CD4-positive, alpha-beta T cell treated with Interleukin-12 subunit alpha and Interleukin-12 subunit beta, for 1 hour (primary cell): ENCODE measurements around the gene NDUFB4.
A peak's percentile ranks its signal among the peaks of the same experiment; 100 is the strongest.
"Not testable (repeated sequence)": the region's sequence is repeated elsewhere in the genome, so short reads cannot be mapped to it uniquely, and the experiment has no call there.

Source experiments
- DNase-seq: peaks from one replicate; pipeline ENCODE4 v3.0.0-alpha.2; 2020

Gene NDUFB4

DNA sequence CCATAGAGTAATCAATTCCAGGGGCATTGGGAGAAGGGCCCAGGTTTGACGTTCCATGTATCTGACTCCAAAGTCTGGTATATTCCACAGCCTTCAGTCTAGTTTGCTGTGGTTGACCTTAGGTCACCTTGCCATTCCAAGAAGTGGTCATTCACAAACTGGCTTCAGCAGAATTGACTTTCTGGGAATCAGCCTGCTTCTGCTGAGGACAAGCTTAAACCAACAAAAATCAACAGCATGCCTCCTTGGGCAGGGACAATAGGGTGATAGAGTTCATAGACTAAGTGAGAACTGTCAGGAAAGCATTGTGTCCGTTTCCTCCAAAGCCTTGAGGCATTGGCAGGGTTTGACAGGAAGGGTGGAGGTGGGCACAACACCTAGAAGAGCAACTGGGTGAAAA lies 24.1 kb upstream of the NDUFB4 start:
- no peak for DNase-seq

DNA sequence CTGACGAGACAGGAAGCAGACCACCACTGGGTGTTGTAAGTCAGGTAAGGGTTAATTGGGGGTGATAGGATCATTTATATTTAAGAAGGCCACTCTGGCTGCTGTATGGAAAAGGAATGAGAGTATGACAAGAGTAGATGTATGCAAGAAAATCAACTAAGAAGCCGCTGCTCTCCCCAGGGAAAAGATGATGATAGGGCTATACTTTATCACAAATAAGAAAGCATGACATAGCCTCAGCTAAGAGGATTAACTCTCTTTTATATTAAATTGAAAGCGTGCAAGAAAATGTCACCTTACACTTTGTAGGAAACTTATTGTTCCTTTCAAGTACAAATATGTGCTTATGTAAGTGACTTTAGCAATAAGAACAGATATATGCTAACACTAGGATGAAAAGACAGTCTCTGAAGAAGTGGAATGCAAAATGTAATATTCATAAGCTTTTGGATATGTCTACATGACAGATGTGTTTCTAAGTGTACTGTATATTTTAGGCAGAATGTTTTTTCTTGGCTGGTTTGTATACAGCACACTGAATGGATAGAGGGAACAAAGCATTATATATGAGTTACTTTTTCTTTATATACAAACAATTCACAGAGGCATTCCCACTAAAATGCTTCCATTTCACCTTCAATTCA lies 8.7 kb upstream of the NDUFB4 start:
- no peak for DNase-seq

GRCh38 chr3:120595788-120596115 lies 384 bp upstream of the NDUFB4 start:
- no peak for DNase-seq

GRCh38 chr3:120596853-120597223 lies 702 bp downstream of the NDUFB4 start:
- DNase-seq = no peak

DNA sequence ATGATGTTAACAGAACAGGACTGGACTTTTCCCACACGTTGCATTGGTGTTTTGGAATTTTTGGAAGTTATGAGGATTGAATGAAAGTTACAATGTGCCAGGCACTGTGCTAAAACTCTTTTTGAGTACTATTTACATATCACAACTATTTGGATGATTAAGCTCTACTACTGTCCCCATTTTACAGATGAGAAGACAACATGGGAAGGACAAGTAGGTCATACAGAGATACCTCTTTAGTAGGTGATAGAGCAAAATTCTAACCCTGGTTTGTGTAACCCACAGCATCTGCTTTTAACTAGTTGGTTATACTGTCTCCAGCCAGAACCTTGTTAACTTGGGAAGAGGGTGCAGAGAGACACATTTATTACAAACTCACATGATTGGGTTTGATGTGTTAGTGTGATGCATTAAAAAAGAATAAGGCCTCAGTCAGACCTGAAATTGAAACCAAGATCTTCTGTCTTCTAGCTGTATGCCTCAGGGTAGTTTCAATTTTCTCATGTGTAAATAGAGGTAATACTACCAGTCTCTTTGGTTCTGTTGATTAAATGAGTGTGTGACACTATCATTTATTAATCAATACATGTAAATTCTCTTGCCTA lies 1.4 kb downstream of the NDUFB4 start:
- DNase-seq = no peak

- no peak for DNase-seq
Measured at GRCh38 chr3:120599211-120599610, 3.1 kb downstream of the NDUFB4 start.

DNA sequence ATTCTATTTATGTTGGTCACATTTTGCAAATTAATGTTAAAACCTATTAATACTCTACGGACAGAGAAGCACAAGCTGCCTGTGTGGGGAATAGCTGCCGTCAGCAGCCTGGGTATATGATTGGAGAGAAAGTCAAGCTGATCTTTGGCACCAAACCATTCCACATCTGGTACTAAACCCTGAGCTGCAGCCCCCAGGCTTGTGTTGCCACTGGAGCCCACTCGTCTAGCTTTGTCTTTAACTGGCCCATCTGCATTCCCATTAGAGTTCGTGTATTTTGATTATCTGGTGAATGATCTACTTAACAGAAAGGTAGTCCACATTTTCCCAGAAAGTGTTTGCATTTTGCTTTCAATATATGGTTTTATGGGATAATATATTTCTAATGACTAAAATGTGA lies 5.4 kb downstream of the NDUFB4 start:
- DNase-seq = no peak

GRCh38 chr3:120602682-120603081 lies 6.5 kb downstream of the NDUFB4 start:
- DNase-seq = no peak

GRCh38 chr3:120604382-120604781 lies 8.2 kb downstream of the NDUFB4 start:
- no peak for DNase-seq

- DNase-seq = no peak
Measured at GRCh38 chr3:120604784-120605183, 8.6 kb downstream of the NDUFB4 start.

- DNase-seq = no peak
Measured at GRCh38 chr3:120608506-120608905, 12.4 kb downstream of the NDUFB4 start.

- no peak for DNase-seq
Measured at GRCh38 chr3:120614765-120615164, 18.6 kb downstream of the NDUFB4 start.

- no peak for DNase-seq
Measured at GRCh38 chr3:120615847-120616609, 19.9 kb downstream of the NDUFB4 start.

DNA sequence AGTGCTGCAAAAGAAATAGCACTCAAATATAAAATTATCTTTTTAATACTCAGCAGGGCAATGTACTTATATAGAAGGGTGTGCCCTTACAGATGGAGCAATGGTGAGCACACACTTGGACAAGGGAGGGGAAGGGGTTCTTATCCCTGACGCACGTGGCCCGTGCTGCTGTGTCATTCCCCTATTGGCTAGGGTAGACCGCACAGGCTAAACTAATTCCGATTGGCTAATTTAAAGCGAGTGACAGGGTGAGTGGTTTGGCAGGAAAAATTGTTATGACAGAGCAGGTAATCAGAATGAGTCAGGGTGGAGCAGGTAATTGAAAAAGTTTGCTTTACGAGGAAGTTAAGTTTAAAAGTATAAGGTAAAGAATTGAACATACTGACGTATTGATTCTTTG lies 20.6 kb downstream of the NDUFB4 start:
- not testable (repeated sequence) for DNase-seq

GRCh38 chr3:120622457-120622856 lies 26.3 kb downstream of the NDUFB4 start:
- no peak for DNase-seq

GRCh38 chr3:120622870-120623726 lies 27.0 kb downstream of the NDUFB4 start:
- peak; percentile 3 for DNase-seq

- DNase-seq = no peak
Measured at GRCh38 chr3:120623727-120624093, 27.6 kb downstream of the NDUFB4 start.

DNA sequence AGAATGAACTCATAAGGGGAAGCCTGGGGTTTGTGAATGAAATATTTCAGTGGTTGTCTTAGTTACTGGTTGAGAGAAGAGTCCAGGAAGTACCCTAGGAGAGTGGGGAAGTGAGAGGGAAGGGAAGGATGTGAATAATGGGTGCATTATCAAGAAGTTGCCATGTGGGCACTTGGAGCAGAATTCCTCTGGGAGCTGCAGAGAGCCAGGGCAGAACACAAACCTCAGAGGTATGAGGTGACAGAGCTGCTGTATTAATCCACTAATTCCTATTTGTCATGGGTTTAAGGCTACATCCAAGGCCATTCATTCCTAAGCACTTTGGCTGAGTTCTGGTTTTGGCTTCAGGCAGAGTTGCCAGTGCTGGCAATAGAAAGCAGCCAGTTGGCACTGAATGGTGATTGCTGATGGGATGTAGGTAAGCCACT lies 29.0 kb downstream of the NDUFB4 start:
- DNase-seq = no peak

DNA sequence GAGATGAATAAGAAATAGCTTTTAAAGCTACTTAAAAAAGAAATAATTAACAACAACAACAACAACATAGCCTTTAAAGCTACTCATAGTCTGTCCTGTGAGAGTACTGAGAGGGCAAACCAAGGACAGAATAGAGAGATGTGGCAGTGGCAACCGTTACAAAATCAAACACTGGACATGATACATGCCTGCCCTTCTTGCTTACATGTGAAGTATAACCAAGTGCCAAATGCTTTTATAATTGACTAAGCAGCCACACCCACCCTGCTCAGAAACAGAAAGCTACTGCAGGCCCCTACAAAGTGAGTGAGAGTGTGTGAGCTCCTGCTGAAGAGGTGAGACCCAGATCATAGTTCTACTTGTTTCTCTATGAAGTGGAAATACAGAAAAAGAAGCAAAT lies 38.4 kb downstream of the NDUFB4 start:
- no peak for DNase-seq

GRCh38 chr3:120636795-120637401 lies 40.8 kb downstream of the NDUFB4 start:
- DNase-seq = no peak

GRCh38 chr3:120637851-120638559 lies 41.9 kb downstream of the NDUFB4 start:
- no peak for DNase-seq

- not testable (repeated sequence) for DNase-seq
Measured at GRCh38 chr3:120638820-120639219, 42.7 kb downstream of the NDUFB4 start.
